GM18526 (cell line): ENCODE results near the gene STING1.

Experiments
- POLR2A ChIP-seq: IDR thresholded peaks from 3 replicates; pipeline ENCODE4 v1.6.1; 2011; ENCODE audit not compliant: insufficient read length; ENCODE audit errors: extremely low read depth

Gene STING1

GRCh38 chr5:139461176-139461575 is 21.4 kb downstream of the STING1 start:
- TF ChIP-seq POLR2A, result no peak

GRCh38 chr5:139460455-139460854 is 22.1 kb downstream of the STING1 start:
- no peak for TF ChIP-seq POLR2A

GRCh38 chr5:139459451-139459934 is 23.1 kb downstream of the STING1 start:
- TF ChIP-seq POLR2A, result no peak

- no peak for TF ChIP-seq POLR2A
Measured at GRCh38 chr5:139458580-139459407, 23.8 kb downstream of the STING1 start.

- TF ChIP-seq POLR2A, result no peak
Measured at GRCh38 chr5:139457653-139458306, 24.8 kb downstream of the STING1 start.

GRCh38 chr5:139457241-139457640 is 25.3 kb downstream of the STING1 start:
- no peak for TF ChIP-seq POLR2A

- TF ChIP-seq POLR2A, result no peak
Measured at GRCh38 chr5:139456776-139457175, 25.8 kb downstream of the STING1 start.

GRCh38 chr5:139454568-139455290 is 27.8 kb downstream of the STING1 start:
- no peak for TF ChIP-seq POLR2A

- no peak for TF ChIP-seq POLR2A
Measured at GRCh38 chr5:139453683-139454567, 28.6 kb downstream of the STING1 start.

GRCh38 chr5:139451878-139452660 is 30.5 kb downstream of the STING1 start:
- no peak for TF ChIP-seq POLR2A

- TF ChIP-seq POLR2A, result no peak
Measured at GRCh38 chr5:139451176-139451575, 31.4 kb downstream of the STING1 start.

- no peak for TF ChIP-seq POLR2A
Measured at GRCh38 chr5:139446956-139447779, 35.4 kb downstream of the STING1 start.
